NCI-H345 (cell line): ENCODE results near the gene PEX14.
A peak's percentile ranks its signal among the peaks of the same experiment; 100 is the strongest.
"Not testable (repeated sequence)": the region's sequence is repeated elsewhere in the genome, so short reads cannot be mapped to it uniquely, and the experiment has no call there.

Source experiments
- DNase-seq: peaks from one replicate; lab custom pipeline; 2025; lab: John Stamatoyannopoulos, UW

Gene PEX14

DNA sequence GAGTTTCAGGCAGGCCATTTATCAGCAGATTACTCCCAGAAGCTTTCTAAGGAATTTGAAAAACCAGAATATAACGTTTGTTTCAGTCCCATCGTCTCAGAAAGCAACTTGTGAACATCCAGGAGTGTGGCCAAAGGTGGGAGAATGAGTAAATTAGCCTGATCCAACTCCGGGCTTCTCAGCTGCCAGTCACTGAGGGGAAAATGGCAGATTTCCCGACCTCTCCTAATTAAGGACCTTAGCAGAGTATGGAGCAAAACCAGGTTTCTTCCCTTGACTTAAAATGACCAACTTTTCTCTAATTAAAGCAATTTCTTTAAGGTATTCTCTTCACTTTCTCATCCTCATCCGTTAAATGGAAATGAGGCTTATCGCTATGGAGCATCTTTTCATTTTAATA is 23.9 kb upstream of the PEX14 start:
- DNase-seq, result no peak

- DNase-seq, result no peak
Measured at GRCh38 chr1:10451287-10451686, 23.5 kb upstream of the PEX14 start.

- no peak for DNase-seq
Measured at GRCh38 chr1:10456048-10456447, 18.7 kb upstream of the PEX14 start.

- DNase-seq, result no peak
Measured at GRCh38 chr1:10456661-10457060, 18.1 kb upstream of the PEX14 start.

DNA sequence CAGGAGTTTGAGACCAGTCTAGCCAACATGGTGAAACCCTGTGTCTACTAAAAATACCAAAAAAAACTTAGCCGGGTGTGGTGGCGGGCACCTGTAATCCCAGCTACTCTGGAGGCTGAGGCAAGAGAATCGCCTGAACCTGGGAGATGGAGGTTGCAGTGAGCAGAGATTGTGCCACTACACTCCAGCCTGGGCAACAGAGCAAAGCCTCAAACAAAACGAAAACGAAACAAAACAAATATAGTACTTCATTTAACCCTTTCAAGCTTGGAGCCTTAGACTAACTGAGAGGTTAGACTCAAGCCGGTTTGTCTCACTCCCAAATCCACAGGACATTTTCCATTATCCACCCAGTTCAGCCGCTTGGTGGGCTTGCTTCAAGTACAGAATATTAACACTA is 17.3 kb upstream of the PEX14 start:
- not testable (repeated sequence) for DNase-seq

DNA sequence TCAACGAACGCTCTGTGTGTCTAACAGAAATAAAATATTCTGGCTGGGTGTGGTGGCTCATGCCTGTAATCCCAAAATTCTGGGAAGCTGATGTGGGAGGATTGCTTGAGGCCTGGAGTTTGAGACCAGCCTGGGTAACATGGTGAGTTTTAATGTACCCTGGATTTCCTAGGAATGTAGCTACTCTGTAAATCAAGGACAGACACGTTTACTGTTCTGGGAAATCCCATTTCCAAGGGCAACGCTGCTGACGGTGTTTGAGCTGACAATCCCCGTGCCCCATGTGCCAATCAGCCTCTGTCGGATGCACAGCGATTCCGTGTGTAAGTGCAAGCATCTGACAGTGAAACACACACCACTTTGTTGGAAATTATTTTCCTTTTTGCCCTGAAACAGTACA is 16.9 kb upstream of the PEX14 start:
- no peak for DNase-seq

DNA sequence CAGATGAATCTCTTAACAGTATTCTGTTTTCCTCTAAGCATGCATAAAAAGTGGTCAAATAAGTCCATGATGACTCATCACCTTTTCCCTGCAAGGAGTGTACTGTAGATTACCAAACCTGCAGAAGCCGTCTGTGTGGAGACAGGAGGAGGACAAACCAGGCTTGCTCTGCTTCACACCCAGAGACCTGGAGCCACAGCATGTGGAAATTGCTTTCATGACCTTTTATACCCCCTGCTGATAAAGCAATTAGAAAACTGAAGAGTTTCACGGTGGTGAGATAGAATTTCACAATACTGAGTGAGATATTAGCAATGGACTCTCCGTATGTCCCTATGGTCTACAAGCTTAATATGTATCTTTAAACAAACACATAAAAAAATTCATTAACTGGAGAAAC is 15.6 kb upstream of the PEX14 start:
- no peak for DNase-seq

- no peak for DNase-seq
Measured at GRCh38 chr1:10467078-10467477, 7.7 kb upstream of the PEX14 start.

DNA sequence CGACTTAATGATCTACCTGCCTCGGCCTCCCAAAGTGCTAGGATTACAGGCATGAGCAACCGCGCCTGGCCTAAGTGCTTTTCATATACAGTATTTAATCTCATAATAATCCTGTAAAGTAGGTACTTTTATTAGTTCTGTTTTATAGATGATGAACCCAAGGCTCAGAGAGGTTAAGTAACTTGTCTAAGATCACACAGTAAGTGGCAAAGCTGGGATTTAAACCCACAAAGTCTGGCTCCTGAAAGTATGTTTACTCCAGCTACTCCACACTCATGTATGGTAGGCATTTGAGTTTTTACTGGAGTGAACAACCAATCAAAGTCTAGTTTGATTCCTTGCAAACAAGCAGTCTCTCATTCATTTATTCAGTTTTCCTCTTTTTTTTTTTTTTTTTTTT is 4.7 kb upstream of the PEX14 start:
- DNase-seq, result no peak

DNA sequence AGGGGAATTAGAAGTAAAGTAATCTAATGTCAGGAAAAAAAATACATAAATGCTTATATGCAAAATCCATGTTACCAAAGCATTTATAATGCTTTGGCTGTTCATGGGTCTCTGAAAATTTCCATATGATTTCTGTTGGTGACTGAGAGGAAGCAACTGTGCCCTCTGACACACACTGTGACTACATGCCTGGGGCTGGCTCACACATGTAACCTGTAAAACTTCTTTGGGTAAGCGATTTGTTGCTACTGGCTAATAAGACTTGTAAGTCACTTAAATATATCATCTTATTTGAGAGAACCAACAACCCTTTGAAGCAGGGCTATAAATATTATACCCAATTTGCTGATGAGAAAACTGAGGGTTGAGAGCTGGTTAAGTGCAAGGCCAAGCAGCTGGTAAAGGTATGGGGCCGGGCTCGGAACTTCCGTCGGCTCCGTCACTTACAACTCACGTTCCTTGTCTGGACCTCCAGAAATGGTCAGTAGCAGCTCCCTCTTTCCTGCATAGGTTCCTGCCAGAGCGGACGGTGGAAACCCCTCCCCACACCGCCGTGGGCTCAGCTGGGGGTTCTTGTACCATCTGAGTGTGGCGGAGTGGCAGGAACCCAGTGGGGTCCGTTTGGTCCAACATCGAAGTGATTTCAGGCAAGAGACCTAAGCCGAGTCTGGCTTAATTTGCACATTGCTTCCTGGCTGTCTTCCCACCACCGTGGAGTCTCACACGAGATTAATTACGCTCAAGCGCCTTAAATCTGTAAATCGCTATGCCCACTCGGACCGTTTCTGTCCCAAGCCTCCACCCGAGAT is 3.1 kb upstream of the PEX14 start:
- DNase-seq, result no peak

DNA sequence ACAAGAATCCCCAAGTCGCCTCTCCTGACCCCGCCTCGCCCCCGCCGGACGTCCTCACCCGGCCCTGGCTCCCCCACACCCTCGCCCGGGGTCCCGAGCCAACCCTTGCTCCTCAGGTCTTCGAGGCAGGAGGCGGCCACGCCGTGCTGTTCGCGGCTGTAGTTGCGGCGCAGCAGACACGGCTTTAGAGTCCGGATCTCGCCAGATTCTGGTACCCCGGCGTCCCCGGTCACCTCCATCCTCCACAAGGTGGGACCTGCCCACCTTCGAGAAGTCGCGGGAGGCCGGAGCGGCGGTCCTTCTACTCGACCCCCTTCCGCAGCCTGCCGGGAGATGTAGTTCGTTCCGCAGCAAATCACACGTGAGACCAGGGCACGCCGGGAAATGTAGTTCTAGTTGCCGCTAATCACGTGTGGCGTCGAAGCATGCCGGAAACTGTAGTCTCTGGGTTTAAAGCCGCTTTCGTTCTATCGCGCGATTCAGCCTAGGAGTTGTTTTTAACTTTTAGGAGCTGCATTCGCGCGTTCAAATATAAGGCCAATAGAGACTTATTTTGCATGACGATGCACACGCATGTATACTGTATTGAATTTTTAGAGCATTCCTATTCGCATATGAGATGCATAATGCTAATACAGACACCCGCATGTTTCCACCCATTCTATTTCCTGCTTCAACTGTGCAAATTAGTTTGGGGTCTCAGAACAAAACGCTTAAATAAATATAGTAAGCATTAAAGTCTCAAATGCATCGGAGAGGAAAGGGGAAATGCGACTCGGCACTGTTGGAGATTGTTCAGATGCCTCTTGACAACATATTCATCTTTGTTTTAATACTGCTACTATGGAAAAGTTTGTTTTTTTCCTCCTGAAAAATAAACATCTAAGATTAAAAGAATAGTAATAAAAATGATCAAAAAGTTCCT is 2.3 kb upstream of the PEX14 start, which contains the start of gene DFFA:
Gene DFFA, minus strand, starts transcription at position 310 of the 925 bp plus-strand sequence. Its CDS starts 71 bp downstream, at position 239.
- DNase-seq, result peak; percentile 97

GRCh38 chr1:10473145-10473765 is 1.5 kb upstream of the PEX14 start:
- no peak for DNase-seq

DNA sequence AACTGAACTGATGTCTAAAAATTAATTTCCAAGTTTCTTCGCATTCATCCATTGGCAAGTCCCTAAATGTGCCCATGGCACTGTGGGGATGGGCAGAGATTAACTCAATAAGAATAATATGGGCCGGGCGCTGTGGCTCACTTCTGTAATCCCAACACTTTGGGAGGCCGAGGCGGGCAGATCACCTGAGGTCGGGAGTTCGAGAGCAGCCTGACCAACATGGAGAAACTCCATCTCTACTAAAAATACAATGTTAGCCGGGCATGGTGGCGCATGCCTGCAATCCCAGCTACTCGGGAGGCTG is 489 bp upstream of the PEX14 start:
- not testable (repeated sequence) for DNase-seq

- DNase-seq, result no peak
Measured at GRCh38 chr1:10475510-10475909, 760 bp downstream of the PEX14 start.

- no peak for DNase-seq
Measured at GRCh38 chr1:10479296-10479695, 4.5 kb downstream of the PEX14 start.

DNA sequence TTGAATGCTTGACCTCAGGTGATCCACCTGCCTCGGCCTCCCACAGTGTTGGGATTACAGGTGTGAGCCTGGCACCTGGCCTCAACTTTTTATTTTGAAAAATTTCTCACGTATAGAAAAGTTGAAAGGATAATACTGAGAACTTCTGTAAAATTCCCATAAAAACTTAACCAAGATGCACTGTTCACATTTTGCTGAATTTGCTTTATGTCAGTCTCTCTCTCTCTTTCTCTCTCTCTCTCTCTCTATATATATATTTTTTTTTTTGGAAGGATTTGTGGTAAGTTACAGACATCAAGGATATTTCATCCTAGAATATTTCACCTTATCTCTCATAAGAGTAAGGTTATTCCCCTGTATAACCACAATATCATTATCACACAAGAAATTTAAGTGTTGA is 5.9 kb downstream of the PEX14 start:
- no peak for DNase-seq

DNA sequence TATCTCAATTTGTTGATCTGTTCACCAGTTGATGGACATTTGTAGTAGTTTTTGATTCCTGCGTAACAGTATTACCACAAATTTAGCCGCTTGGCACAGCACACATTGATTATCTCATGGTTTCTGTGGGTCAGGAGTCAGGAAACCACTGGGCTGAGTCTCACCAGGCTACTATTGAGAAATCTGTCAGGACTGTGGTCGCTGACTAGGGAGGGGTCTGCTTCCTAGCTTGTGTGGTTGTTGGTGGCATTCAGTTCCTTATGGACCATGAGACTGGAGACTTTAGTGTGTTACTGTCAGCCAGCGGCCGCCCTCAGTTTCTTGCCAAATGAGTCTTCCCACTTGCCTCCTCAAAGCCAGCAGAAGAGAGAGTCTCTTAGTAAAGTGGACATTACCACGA is 9.8 kb downstream of the PEX14 start:
- DNase-seq, result no peak

DNA sequence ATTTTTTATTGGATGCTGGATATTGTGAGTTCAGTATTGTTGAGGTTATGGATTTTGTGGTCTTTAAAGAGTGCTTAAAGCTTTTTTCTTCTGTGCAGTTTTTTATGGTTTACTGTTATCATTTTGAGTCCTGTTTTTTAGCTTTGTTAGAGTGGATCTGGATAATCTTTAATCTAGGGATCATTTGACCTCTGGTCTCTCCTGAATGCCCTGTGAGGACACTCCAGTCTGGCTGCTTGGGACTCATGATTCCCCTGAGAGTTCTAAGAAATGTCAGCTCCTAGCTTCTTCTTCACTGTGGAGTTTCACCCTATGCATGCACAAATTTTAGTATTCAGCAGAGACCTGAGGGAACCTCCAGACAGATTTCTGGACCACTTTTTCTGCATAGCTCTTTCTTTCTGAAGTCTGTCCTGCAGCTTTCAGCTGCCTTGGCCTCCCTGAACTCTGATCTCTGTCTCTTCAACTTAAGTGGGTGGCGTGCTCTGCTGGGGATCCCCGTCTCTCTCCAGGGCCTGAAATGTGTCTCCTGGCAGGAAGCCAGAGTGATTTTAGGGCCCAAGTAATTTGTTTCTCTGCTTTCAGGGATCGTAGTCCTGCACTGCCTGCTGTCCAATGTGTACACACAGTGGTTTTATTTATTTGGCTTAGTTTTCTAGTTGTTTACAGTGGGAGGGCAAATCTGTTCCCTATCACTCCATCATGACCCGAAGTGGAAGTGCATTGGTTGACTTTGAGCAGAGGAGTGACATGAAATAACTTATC is 14.7 kb downstream of the PEX14 start:
- DNase-seq, result no peak

- no peak for DNase-seq
Measured at GRCh38 chr1:10490286-10490970, 15.7 kb downstream of the PEX14 start.

- no peak for DNase-seq
Measured at GRCh38 chr1:10494418-10494753, 19.6 kb downstream of the PEX14 start.

GRCh38 chr1:10494754-10495474 is 20.2 kb downstream of the PEX14 start:
- DNase-seq, result peak; percentile 68
